MCF 10A (cell line): ENCODE data around the gene SNX24. TPM values are rescaled to one million over a fixed set of nuclear protein-coding genes. Genes with fewer than 3 reads are reported as not detected.
A peak's percentile ranks its signal among the peaks of the same experiment; 100 is the strongest.

ENCODE experiments used
- BruUV-seq: library from RNA; stranded (reverse); fragments of 400-500 nt; replicated peaks from 2 replicates; lab custom pipeline; 2021; lab: Mats Ljungman, UMichigan
- CTCF ChIA-PET: fragments of 300-600 bp; sonication (Branson Sonifier 250); formaldehyde crosslinking; extraction: SDS; loops from one replicate; lab custom pipeline; 2021; ENCODE audit warnings: antibody characterized with exemption, inconsistent platforms; lab: Yijun Ruan, JAX
- POLR2A ChIA-PET: fragments of 300-600, 350-650 bp; sonication (Branson Sonifier 250); formaldehyde crosslinking; extraction: SDS; loops from one replicate; lab custom pipeline; 2020; ENCODE audit warnings: antibody characterized with exemption, inconsistent platforms; lab: Yijun Ruan, JAX
- DNase-seq: peaks from one replicate; pipeline ENCODE4 v3.0.0-alpha.2; 2018; ENCODE audit not compliant: unreplicated experiment
- H3K27ac Mint-ChIP-seq: one replicate; pipeline ENCODE4 v1.8.0; 2022; ENCODE audit warnings: mild to moderate bottlenecking, low read depth, mixed read lengths; ENCODE audit not compliant: unreplicated experiment
- H3K27me3 Mint-ChIP-seq: one replicate; pipeline ENCODE4 v1.8.0; 2022; ENCODE audit warnings: mixed read lengths; ENCODE audit not compliant: insufficient read depth, unreplicated experiment
- H3K36me3 Mint-ChIP-seq: one replicate; pipeline ENCODE4 v1.8.0; 2022; ENCODE audit warnings: mild to moderate bottlenecking, moderate library complexity, mixed read lengths; ENCODE audit not compliant: insufficient read depth, unreplicated experiment
- H3K4me1 Mint-ChIP-seq: one replicate; pipeline ENCODE4 v1.8.0; 2022; ENCODE audit warnings: mixed read lengths; ENCODE audit not compliant: insufficient read depth, unreplicated experiment
- H3K4me3 Mint-ChIP-seq: one replicate; pipeline ENCODE4 v1.8.0; 2022; ENCODE audit warnings: mild to moderate bottlenecking, moderate library complexity, mixed read lengths; ENCODE audit not compliant: unreplicated experiment
- H3K9me3 Mint-ChIP-seq: one replicate; pipeline ENCODE4 v1.8.0; 2022; ENCODE audit warnings: mixed read lengths; ENCODE audit not compliant: unreplicated experiment
- CTCF ChIP-seq: fragments of 200-600 bp; IDR thresholded peaks from one replicate; pipeline ENCODE4 v1.8.0; 2022; ENCODE audit warnings: antibody characterized with exemption, mild to moderate bottlenecking; ENCODE audit not compliant: unreplicated experiment
- intact Hi-C: fragments of 100-400 bp; cut with micrococcal nuclease; formaldehyde crosslinking; loops from 2 replicates; pipeline ENCODE4 v1.14.1; 2022
- total RNA-seq: library from RNA; stranded (reverse); gene quantifications from 2 replicates; pipeline ENCODE4 v1.2.3, GENCODE V29; 2022

The SNX24 gene
- total RNA-seq, 1 experiment from 2014 or later: 97.0 TPM

- CTCF ChIA-PET: interaction anchor here (0.6 to 1.3 kb wide), 4 partner anchors 11 to 474 kb away, joined by 3 read pairs; no protein-coding TSS in a partner anchor
- intact Hi-C loops: no loop called here
- BruUV-seq: no TSS peak
- TF ChIP-seq CTCF: no peak
- Mint-ChIP-seq H3K9me3 (peaks cover 15% of the 10 kb centered on the region), H3K27me3 (no peaks in the 10 kb centered on the region), H3K4me3 (no peak overlapping the region), H3K36me3 (peaks cover 10% of the 10 kb centered on the region), H3K4me1 (peaks cover 22% of the 10 kb centered on the region), H3K27ac (no peak overlapping the region)
- POLR2A ChIA-PET: interaction anchor here (0.8 to 7.3 kb wide), 2 partner anchors 12 to 25 kb away, joined by 3 to 67 read pairs; partner anchors contain the start of gene SNX24
- peak; percentile 78 for DNase-seq
Measured at GRCh38 chr5:122858451-122858850, 13.0 kb downstream of the SNX24 start.

GRCh38 chr5:122863240-122863639 is 17.8 kb downstream of the SNX24 start:
- BruUV-seq: no TSS peak
- CTCF ChIA-PET: interaction anchor here (0.6 kb wide), 2 partner anchors 295 to 504 kb away, joined by 3 to 4 read pairs; no protein-coding TSS in a partner anchor
- Mint-ChIP-seq H3K27ac (no peak overlapping the region), H3K36me3 (peaks cover 17% of the 10 kb centered on the region), H3K9me3 (peaks cover 16% of the 10 kb centered on the region), H3K27me3 (no peaks in the 10 kb centered on the region), H3K4me3 (no peak overlapping the region), H3K4me1 (peaks cover 24% of the 10 kb centered on the region)
- no peak for DNase-seq
- intact Hi-C loops: no loop called here
- no peak for TF ChIP-seq CTCF
- POLR2A ChIA-PET: interaction anchor here (7.3 kb wide), 1 partner anchor 17 kb away, joined by 67 read pairs; the partner anchor contains the start of gene SNX24

- H3K4me3 Mint-ChIP-seq: no peak overlapping the region
- intact Hi-C loops: no loop called here
- H3K36me3 Mint-ChIP-seq: peaks cover 18% of the 10 kb centered on the region
- peaks cover 21% of the 10 kb centered on the region for H3K4me1 Mint-ChIP-seq
- H3K27ac Mint-ChIP-seq: no peak overlapping the region
- H3K27me3 Mint-ChIP-seq: no peaks in the 10 kb centered on the region
- ChIA-PET POLR2A (interaction anchor here (7.3 kb wide), 1 partner anchor 17 kb away, joined by 67 read pairs; the partner anchor contains the start of gene SNX24), CTCF (no interaction called here)
- no peak for DNase-seq
- TF ChIP-seq CTCF: no peak
- BruUV-seq: no TSS peak
- peaks cover 16% of the 10 kb centered on the region for H3K9me3 Mint-ChIP-seq
Measured at GRCh38 chr5:122863721-122864120, 18.3 kb downstream of the SNX24 start.

GRCh38 chr5:122864400-122864799 is 19.0 kb downstream of the SNX24 start:
- no peaks in the 10 kb centered on the region for H3K27me3 Mint-ChIP-seq
- peaks cover 25% of the 10 kb centered on the region for H3K36me3 Mint-ChIP-seq
- no peak overlapping the region for H3K27ac Mint-ChIP-seq
- H3K4me1 Mint-ChIP-seq: peaks cover 21% of the 10 kb centered on the region
- intact Hi-C loops: no loop called here
- CTCF ChIA-PET: no interaction called here
- TF ChIP-seq CTCF: no peak
- BruUV-seq: no TSS peak
- DNase-seq: no peak
- POLR2A ChIA-PET: interaction anchor here (7.3 kb wide), 1 partner anchor 18 kb away, joined by 67 read pairs; the partner anchor contains the start of gene SNX24
- peaks cover 16% of the 10 kb centered on the region for H3K9me3 Mint-ChIP-seq
- H3K4me3 Mint-ChIP-seq: no peak overlapping the region
